ENCODE data around the gene BMPER.

- TF ChIP-seq, protein P1, sequence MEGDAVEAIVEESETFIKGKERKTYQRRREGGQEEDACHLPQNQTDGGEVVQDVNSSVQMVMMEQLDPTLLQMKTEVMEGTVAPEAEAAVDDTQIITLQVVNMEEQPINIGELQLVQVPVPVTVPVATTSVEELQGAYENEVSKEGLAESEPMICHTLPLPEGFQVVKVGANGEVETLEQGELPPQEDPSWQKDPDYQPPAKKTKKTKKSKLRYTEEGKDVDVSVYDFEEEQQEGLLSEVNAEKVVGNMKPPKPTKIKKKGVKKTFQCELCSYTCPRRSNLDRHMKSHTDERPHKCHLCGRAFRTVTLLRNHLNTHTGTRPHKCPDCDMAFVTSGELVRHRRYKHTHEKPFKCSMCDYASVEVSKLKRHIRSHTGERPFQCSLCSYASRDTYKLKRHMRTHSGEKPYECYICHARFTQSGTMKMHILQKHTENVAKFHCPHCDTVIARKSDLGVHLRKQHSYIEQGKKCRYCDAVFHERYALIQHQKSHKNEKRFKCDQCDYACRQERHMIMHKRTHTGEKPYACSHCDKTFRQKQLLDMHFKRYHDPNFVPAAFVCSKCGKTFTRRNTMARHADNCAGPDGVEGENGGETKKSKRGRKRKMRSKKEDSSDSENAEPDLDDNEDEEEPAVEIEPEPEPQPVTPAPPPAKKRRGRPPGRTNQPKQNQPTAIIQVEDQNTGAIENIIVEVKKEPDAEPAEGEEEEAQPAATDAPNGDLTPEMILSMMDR (IDR thresholded peaks at IDR 0.05), result no peak
- no peak for TF ChIP-seq POLR2A (IDR thresholded peaks at IDR 0.05)
Measured at GRCh38 chr7:34158368-34159153, 253.2 kb downstream of the BMPER start.

All from thyroid gland (tissue), 4 donors.